Gastroesophageal sphincter (tissue), 4 donors: ENCODE results near the gene CTAGE1. TPM values are rescaled to one million over a fixed set of nuclear protein-coding genes. Genes with fewer than 3 reads are reported as not detected.

ENCODE experiments used
- ATAC-seq: fragments of 150-250 bp; one replicate; pipeline ENCODE4 v1.9.1; 2016; ENCODE audit warnings: mild to moderate bottlenecking, moderate library complexity
- H3K27ac ChIP-seq, 4 donors: fragments of 200-600 bp; sonication (generic) in 3 of 4; 1 replicate in 3 of 4; 2 replicates in 1 of 4; pipeline ENCODE4 v1.5.1; 2016 to 2019
- H3K27me3 ChIP-seq: fragments of 200-600 bp; sonication (generic); one replicate; pipeline ENCODE4 v1.5.1; 2019
- H3K36me3 ChIP-seq, 2 donors: fragments of 200-600 bp; sonication (generic); one replicate each; pipeline ENCODE4 v1.5.1; 2019; ENCODE audit warnings: control low read depth in 1 of 2
- H3K4me1 ChIP-seq, 3 donors: fragments of 200-600 bp; sonication (generic); 1 replicate in 2 of 3; 2 replicates in 1 of 3; pipeline ENCODE4 v1.5.1; 2016 to 2019; ENCODE audit warnings: control low read depth in 2 of 3
- H3K4me3 ChIP-seq, 2 donors: fragments of 200-600 bp; sonication (generic); one replicate each; pipeline ENCODE4 v1.5.1; 2019; ENCODE audit warnings: mild to moderate bottlenecking in 1 of 2, moderate library complexity in 1 of 2
- H3K9me3 ChIP-seq, 3 donors: fragments of 200-600 bp; sonication (generic); one replicate each; pipeline ENCODE4 v1.5.1; 2017 to 2019; ENCODE audit warnings: control low read depth in 2 of 3
- CTCF ChIP-seq, 4 experiments: fragments of 200-600 bp in 2 of 4; fragments of 450-650 bp in 2 of 4; sonication (generic) in 1 of 4; IDR thresholded peaks; one replicate each; pipeline ENCODE4 v1.5.1; 2017 to 2019; ENCODE audit warnings: antibody characterized with exemption in 4 of 4, mild to moderate bottlenecking in 2 of 4, moderate library complexity in 2 of 4
- EP300 ChIP-seq: sonication (generic); formaldehyde crosslinking; IDR thresholded peaks from one replicate; pipeline ENCODE4 v1.6.1; 2017; ENCODE audit warnings: antibody characterized with exemption, mild to moderate bottlenecking
- POLR2A ChIP-seq, 2 donors: fragments of 450-650 bp; IDR thresholded peaks; one replicate each; pipeline ENCODE4 v1.6.1; 2017; ENCODE audit warnings: antibody characterized with exemption in 2 of 2, mild to moderate bottlenecking in 2 of 2, moderate library complexity in 1 of 2
- POLR2AphosphoS5 ChIP-seq: sonication (generic); formaldehyde crosslinking; IDR thresholded peaks from one replicate; pipeline ENCODE4 v1.6.1; 2017; ENCODE audit warnings: antibody characterized with exemption
- WGBS, 2 donors: methylation state at CpG; one replicate each; pipeline ENCODE4 v1.1.5; 2018; ENCODE audit warnings: low coverage in 1 of 2; 5-methylcytosine and 5-hydroxymethylcytosine counted together
- total RNA-seq, 4 donors: library from RNA; depleted of rRNA; stranded (reverse); fragments of >200 nt; gene quantifications; one replicate each; pipeline ENCODE4 v1.1.0, GENCODE V29; 2016

CTAGE1 gene
- total RNA-seq, 4 donors from 2014 or later = not detected

GRCh38 chr18:22428672-22429071, 11.0 kb upstream of the CTAGE1 start:
- H3K27ac ChIP-seq = no peak overlapping the region
- no peaks in the 10 kb centered on the region for H3K27me3 ChIP-seq
- H3K4me3 ChIP-seq = no peak overlapping the region
- H3K9me3 ChIP-seq = no peaks in the 10 kb centered on the region
- ATAC-seq = no peak
- no peaks in the 10 kb centered on the region for H3K36me3 ChIP-seq
- 80 to 96% methylated on average over 3 to 4 of the region's 4 CpGs for WGBS, 2 donors
- TF ChIP-seq CTCF (IDR thresholded peaks at IDR 0.05) (no peak), EP300 (no peak), POLR2AphosphoS5 (no peak), POLR2A (IDR thresholded peaks at IDR 0.05) (no peak)
- H3K4me1 ChIP-seq = no peaks in the 10 kb centered on the region

DNA sequence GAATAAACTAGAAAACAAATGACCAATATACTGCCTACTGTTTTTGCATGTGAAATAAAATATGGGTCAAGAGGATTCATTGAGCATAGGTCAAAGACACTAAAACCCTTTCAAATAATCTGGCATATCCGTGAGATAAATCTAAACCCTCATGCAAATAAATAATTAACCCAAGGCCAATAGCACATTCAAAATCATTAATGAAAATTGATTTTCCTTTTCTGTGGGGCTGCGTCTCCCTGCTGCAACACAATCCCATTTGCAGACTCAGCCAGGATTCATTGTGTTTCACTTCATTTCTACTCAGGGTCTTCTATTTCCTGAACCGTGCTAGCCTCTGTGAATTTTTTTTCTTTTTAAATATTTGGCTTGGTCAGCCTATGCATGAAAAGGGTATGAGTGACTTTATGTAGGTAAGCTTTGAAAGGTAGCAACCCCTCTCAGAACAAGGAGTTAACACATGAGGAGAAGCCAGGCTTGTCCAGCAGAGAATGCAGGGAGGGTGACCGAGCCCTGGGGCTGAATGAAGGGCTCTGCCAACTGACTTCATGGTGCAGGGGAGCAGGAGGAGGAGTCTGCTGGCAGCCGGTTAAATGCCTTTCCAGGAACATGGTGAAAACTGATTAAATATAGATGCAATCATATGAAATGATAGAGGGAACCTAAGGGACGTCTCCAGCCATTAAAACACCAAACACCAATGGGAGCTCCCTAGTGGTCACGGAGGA, 10.3 kb upstream of the CTAGE1 start:
- Histone ChIP-seq H3K4me1 (peaks cover 0 to 5% (median 0%) of the 10 kb centered on the region in 3 donors), H3K9me3 (no peaks in the 10 kb centered on the region), H3K36me3 (no peaks in the 10 kb centered on the region), H3K4me3 (no peak overlapping the region), H3K27ac (no peak overlapping the region), H3K27me3 (no peaks in the 10 kb centered on the region)
- no peak for TF ChIP-seq POLR2A (IDR thresholded peaks at IDR 0.05)
- no peak for TF ChIP-seq EP300
- TF ChIP-seq CTCF (IDR thresholded peaks at IDR 0.05) = no peak
- TF ChIP-seq POLR2AphosphoS5 = no peak
- ATAC-seq = no peak
- 74 to 91% methylated on average over 6 to 7 of the region's 7 CpGs for WGBS, 2 donors

DNA sequence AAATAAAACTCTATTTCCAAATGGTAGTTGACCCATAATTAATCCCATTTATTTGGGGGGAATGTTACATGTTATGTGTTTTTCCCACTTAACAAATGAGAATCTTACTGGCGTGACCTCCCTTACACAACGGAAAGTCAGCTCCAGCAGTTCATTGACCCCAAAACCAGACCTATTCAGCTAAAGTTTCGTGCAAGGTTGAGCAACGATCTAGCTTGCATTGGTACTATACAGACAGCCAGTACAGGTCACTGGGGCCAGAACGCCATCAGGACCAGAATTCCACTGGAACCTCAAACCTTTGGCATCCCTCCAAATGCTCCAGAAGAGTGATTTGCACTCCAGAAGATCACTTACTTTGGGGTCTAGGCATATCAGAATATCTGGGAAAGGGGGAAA, 6.8 kb upstream of the CTAGE1 start:
- 90% methylated on average over 2 to 5 of the region's 5 CpGs for WGBS, 2 donors
- Histone ChIP-seq H3K4me3 (no peak overlapping the region), H3K9me3 (no peaks in the 10 kb centered on the region), H3K27ac (no peak overlapping the region), H3K4me1 (peaks cover 0 to 8% (median 0%) of the 10 kb centered on the region in 3 donors), H3K27me3 (no peaks in the 10 kb centered on the region), H3K36me3 (no peaks in the 10 kb centered on the region)
- no peak for TF ChIP-seq EP300
- no peak for TF ChIP-seq CTCF (IDR thresholded peaks at IDR 0.05)
- no peak for TF ChIP-seq POLR2A (IDR thresholded peaks at IDR 0.05)
- no peak for TF ChIP-seq POLR2AphosphoS5
- ATAC-seq = no peak

GRCh38 chr18:22423878-22424564, 6.3 kb upstream of the CTAGE1 start:
- Histone ChIP-seq H3K4me1 (peaks cover 0 to 8% (median 0%) of the 10 kb centered on the region in 3 donors), H3K4me3 (no peak overlapping the region), H3K9me3 (no peaks in the 10 kb centered on the region), H3K27me3 (no peaks in the 10 kb centered on the region), H3K27ac (no peak overlapping the region), H3K36me3 (no peaks in the 10 kb centered on the region)
- no peak for TF ChIP-seq POLR2AphosphoS5
- TF ChIP-seq CTCF (IDR thresholded peaks at IDR 0.05) = no peak
- no peak for TF ChIP-seq POLR2A (IDR thresholded peaks at IDR 0.05)
- TF ChIP-seq EP300 = no peak
- no peak for ATAC-seq
- WGBS, 2 donors = 86 to 89% methylated on average over 3 to 9 of the region's 9 CpGs
